ENCODE measurements around the gene SETD1A.

Gene SETD1A

GRCh38 chr16:30997725-30998711 lies 40.5 kb downstream of the SETD1A start:
- peaks cover 27% of the 10 kb centered on the region for H3K4me1 Mint-ChIP-seq (ENCODE audit: low read depth)
- H3K27ac Mint-ChIP-seq = peak overlapping the region; percentile 91
- H3K9me3 Mint-ChIP-seq = no peaks in the 10 kb centered on the region
- H3K27me3 Mint-ChIP-seq = peaks cover 12% of the 10 kb centered on the region
- intact Hi-C loops (cut with micrococcal nuclease) = loop anchor here (2.0 kb wide), 1 partner anchor 35 kb away; the partner anchor contains the start of gene STX4
- peaks cover 10% of the 10 kb centered on the region for H3K36me3 Mint-ChIP-seq (ENCODE audit: low read depth)
- peak overlapping the region; percentile 75 for H3K4me3 Mint-ChIP-seq

GRCh38 chr16:30998852-30999761 lies 41.6 kb downstream of the SETD1A start:
- Mint-ChIP-seq H3K9me3 (no peaks in the 10 kb centered on the region), H3K4me3 (no peak overlapping the region), H3K27me3 (peaks cover 12% of the 10 kb centered on the region), H3K36me3 (ENCODE audit: low read depth) (peaks cover 10% of the 10 kb centered on the region), H3K4me1 (ENCODE audit: low read depth) (peaks cover 23% of the 10 kb centered on the region), H3K27ac (no peak overlapping the region)
- intact Hi-C loops (cut with micrococcal nuclease) = no loop called here

GRCh38 chr16:31000671-31001382 lies 43.3 kb downstream of the SETD1A start:
- Mint-ChIP-seq H3K36me3 (ENCODE audit: low read depth) (peaks cover 10% of the 10 kb centered on the region), H3K4me1 (ENCODE audit: low read depth) (peaks cover 22% of the 10 kb centered on the region), H3K27me3 (peaks cover 18% of the 10 kb centered on the region), H3K27ac (peak overlapping the region; percentile 17), H3K4me3 (no peak overlapping the region), H3K9me3 (no peaks in the 10 kb centered on the region)
- intact Hi-C loops (cut with micrococcal nuclease) = no loop called here

- Mint-ChIP-seq H3K27ac (peak overlapping the region; percentile 23), H3K36me3 (ENCODE audit: low read depth) (peaks cover 9% of the 10 kb centered on the region), H3K9me3 (no peaks in the 10 kb centered on the region), H3K27me3 (peaks cover 25% of the 10 kb centered on the region), H3K4me1 (ENCODE audit: low read depth) (peaks cover 16% of the 10 kb centered on the region), H3K4me3 (no peak overlapping the region)
- intact Hi-C loops (cut with micrococcal nuclease) = no loop called here
These were observed 44.1 kb downstream of the SETD1A start for GRCh38 chr16:31001507-31002249.

GRCh38 chr16:31002250-31002700 lies 44.7 kb downstream of the SETD1A start:
- no peak overlapping the region for H3K4me3 Mint-ChIP-seq
- H3K4me1 Mint-ChIP-seq (ENCODE audit: low read depth) = peaks cover 10% of the 10 kb centered on the region
- H3K27me3 Mint-ChIP-seq = peaks cover 30% of the 10 kb centered on the region
- H3K36me3 Mint-ChIP-seq (ENCODE audit: low read depth) = peaks cover 3% of the 10 kb centered on the region
- intact Hi-C loops (cut with micrococcal nuclease) = no loop called here
- peak overlapping the region; percentile 23 for H3K27ac Mint-ChIP-seq
- no peaks in the 10 kb centered on the region for H3K9me3 Mint-ChIP-seq

- no peaks in the 10 kb centered on the region for H3K9me3 Mint-ChIP-seq
- H3K27me3 Mint-ChIP-seq = peaks cover 30% of the 10 kb centered on the region
- no peaks in the 10 kb centered on the region for H3K36me3 Mint-ChIP-seq (ENCODE audit: low read depth)
- H3K4me1 Mint-ChIP-seq (ENCODE audit: low read depth) = peaks cover 4% of the 10 kb centered on the region
- no peak overlapping the region for H3K27ac Mint-ChIP-seq
- no peak overlapping the region for H3K4me3 Mint-ChIP-seq
- intact Hi-C loops (cut with micrococcal nuclease) = no loop called here
These were observed 45.3 kb downstream of the SETD1A start for GRCh38 chr16:31002862-31003341.

GRCh38 chr16:31003744-31004143 lies 46.2 kb downstream of the SETD1A start:
- H3K4me3 Mint-ChIP-seq = no peak overlapping the region
- intact Hi-C loops (cut with micrococcal nuclease) = no loop called here
- peaks cover 4% of the 10 kb centered on the region for H3K4me1 Mint-ChIP-seq (ENCODE audit: low read depth)
- H3K27me3 Mint-ChIP-seq = peaks cover 35% of the 10 kb centered on the region
- H3K36me3 Mint-ChIP-seq (ENCODE audit: low read depth) = no peaks in the 10 kb centered on the region
- H3K27ac Mint-ChIP-seq = no peak overlapping the region
- no peaks in the 10 kb centered on the region for H3K9me3 Mint-ChIP-seq

- no peak overlapping the region for H3K27ac Mint-ChIP-seq
- H3K4me1 Mint-ChIP-seq (ENCODE audit: low read depth) = peaks cover 12% of the 10 kb centered on the region
- H3K36me3 Mint-ChIP-seq (ENCODE audit: low read depth) = no peaks in the 10 kb centered on the region
- H3K27me3 Mint-ChIP-seq = peaks cover 43% of the 10 kb centered on the region
- intact Hi-C loops (cut with micrococcal nuclease) = no loop called here
- no peak overlapping the region for H3K4me3 Mint-ChIP-seq
- no peaks in the 10 kb centered on the region for H3K9me3 Mint-ChIP-seq
These were observed 47.1 kb downstream of the SETD1A start for GRCh38 chr16:31004658-31005057.

- H3K27ac Mint-ChIP-seq = no peak overlapping the region
- no peak overlapping the region for H3K4me3 Mint-ChIP-seq
These were observed 48.0 kb downstream of the SETD1A start for GRCh38 chr16:31005350-31006085.

GRCh38 chr16:31006086-31006385 lies 48.5 kb downstream of the SETD1A start:
- H3K27ac Mint-ChIP-seq = no peak overlapping the region
- H3K9me3 Mint-ChIP-seq = no peaks in the 10 kb centered on the region

More at GRCh38 chr16:31005350-31006085, 48.0 kb downstream of the SETD1A start:
- H3K9me3 Mint-ChIP-seq = no peaks in the 10 kb centered on the region
- intact Hi-C loops (cut with micrococcal nuclease) = no loop called here
- peaks cover 49% of the 10 kb centered on the region for H3K27me3 Mint-ChIP-seq
- H3K4me1 Mint-ChIP-seq (ENCODE audit: low read depth) = peaks cover 17% of the 10 kb centered on the region
- H3K36me3 Mint-ChIP-seq (ENCODE audit: low read depth) = no peaks in the 10 kb centered on the region

GRCh38 chr16:31006589-31006988 lies 49.0 kb downstream of the SETD1A start:
- no peak overlapping the region for H3K27ac Mint-ChIP-seq
- intact Hi-C loops (cut with micrococcal nuclease) = no loop called here
- H3K4me1 Mint-ChIP-seq (ENCODE audit: low read depth) = peaks cover 25% of the 10 kb centered on the region
- peaks cover 59% of the 10 kb centered on the region for H3K27me3 Mint-ChIP-seq
- no peaks in the 10 kb centered on the region for H3K9me3 Mint-ChIP-seq
- no peaks in the 10 kb centered on the region for H3K36me3 Mint-ChIP-seq (ENCODE audit: low read depth)
- H3K4me3 Mint-ChIP-seq = no peak overlapping the region

More at GRCh38 chr16:31006086-31006385, 48.5 kb downstream of the SETD1A start:
- intact Hi-C loops (cut with micrococcal nuclease) = no loop called here
- Mint-ChIP-seq H3K36me3 (ENCODE audit: low read depth) (no peaks in the 10 kb centered on the region), H3K27me3 (peaks cover 54% of the 10 kb centered on the region), H3K4me3 (no peak overlapping the region), H3K4me1 (ENCODE audit: low read depth) (peaks cover 19% of the 10 kb centered on the region)

GRCh38 chr16:31007684-31008083 lies 50.1 kb downstream of the SETD1A start:
- Mint-ChIP-seq H3K4me3 (no peak overlapping the region), H3K36me3 (ENCODE audit: low read depth) (no peaks in the 10 kb centered on the region), H3K27me3 (peaks cover 61% of the 10 kb centered on the region), H3K4me1 (ENCODE audit: low read depth) (peaks cover 25% of the 10 kb centered on the region), H3K27ac (no peak overlapping the region), H3K9me3 (no peaks in the 10 kb centered on the region)
- intact Hi-C loops (cut with micrococcal nuclease) = no loop called here

All from dendritic cell treated with granulocyte-macrophage colony-stimulating factor and Interleukin-4, amounts not matched to agents 40 ng/mL and 50 ng/mL, for 4 days (primary cell).